ENCODE data around the gene DISP3. TPM values are rescaled to one million over a fixed set of nuclear protein-coding genes. Genes with fewer than 3 reads are reported as not detected.

DISP3 gene
- polyA plus RNA-seq, 4 donors: 0.88 to 2.4 (median 2.0) TPM

GRCh38 chr1:11507309-11507708 is 28.4 kb downstream of the DISP3 start:
- DNase-seq (ENCODE audit: low read depth in 4 of 4, low spot score in 2 of 4): no peak

GRCh38 chr1:11513681-11514080 is 34.7 kb downstream of the DISP3 start:
- DNase-seq (ENCODE audit: low read depth in 4 of 4, low spot score in 2 of 4): no peak

- DNase-seq (ENCODE audit: low read depth in 4 of 4, low spot score in 2 of 4): no peak
Measured at GRCh38 chr1:11514366-11514765, 35.4 kb downstream of the DISP3 start.

- DNase-seq (ENCODE audit: low read depth in 4 of 4, low spot score in 2 of 4): no peak
Measured at GRCh38 chr1:11515368-11516300, 36.7 kb downstream of the DISP3 start.

GRCh38 chr1:11516961-11517635 is 38.1 kb downstream of the DISP3 start:
- no peak for DNase-seq (ENCODE audit: low read depth in 4 of 4, low spot score in 2 of 4)

- no peak for DNase-seq (ENCODE audit: low read depth in 4 of 4, low spot score in 2 of 4)
Measured at GRCh38 chr1:11518016-11518701, 39.2 kb downstream of the DISP3 start.

GRCh38 chr1:11518791-11519628 is 40.1 kb downstream of the DISP3 start:
- DNase-seq (ENCODE audit: low read depth in 4 of 4, low spot score in 2 of 4): no peak

GRCh38 chr1:11519629-11520031 is 40.7 kb downstream of the DISP3 start:
- DNase-seq (ENCODE audit: low read depth in 4 of 4, low spot score in 2 of 4): no peak

- DNase-seq (ENCODE audit: low read depth in 4 of 4, low spot score in 2 of 4): no peak
Measured at GRCh38 chr1:11520531-11521233, 41.7 kb downstream of the DISP3 start.

- no peak for DNase-seq (ENCODE audit: low read depth in 4 of 4, low spot score in 2 of 4)
Measured at GRCh38 chr1:11521582-11522399, 42.8 kb downstream of the DISP3 start.

- DNase-seq (ENCODE audit: low read depth in 4 of 4, low spot score in 2 of 4): no peak
Measured at GRCh38 chr1:11522400-11523235, 43.7 kb downstream of the DISP3 start.

- DNase-seq (ENCODE audit: low read depth in 4 of 4, low spot score in 2 of 4): no peak
Measured at GRCh38 chr1:11523261-11523660, 44.3 kb downstream of the DISP3 start.

GRCh38 chr1:11523746-11524464 is 45.0 kb downstream of the DISP3 start:
- DNase-seq (ENCODE audit: low read depth in 4 of 4, low spot score in 2 of 4): no peak

GRCh38 chr1:11524465-11525150 is 45.7 kb downstream of the DISP3 start:
- no peak for DNase-seq (ENCODE audit: low read depth in 4 of 4, low spot score in 2 of 4)

GRCh38 chr1:11525151-11525505 is 46.2 kb downstream of the DISP3 start:
- DNase-seq (ENCODE audit: low read depth in 4 of 4, low spot score in 2 of 4): no peak

GRCh38 chr1:11525516-11525915 is 46.6 kb downstream of the DISP3 start:
- DNase-seq (ENCODE audit: low read depth in 4 of 4, low spot score in 2 of 4): no peak
